GM12892 (cell line): ENCODE measurements around the gene RPS16.

Experiments
- DNase-seq: peaks from one replicate; pipeline ENCODE4 v3.0.0; 2011; ENCODE audit not compliant: insufficient read length
- FAIRE-seq: peaks from 2 replicates; lab custom pipeline; 2011; peaks lifted over from hg19 to GRCh38; lab: Jason Lieb, UNC
- POLR2A ChIP-seq: IDR thresholded peaks from 2 replicates; pipeline ENCODE4 v1.6.1; 2011; ENCODE audit warnings: low read depth, low read length, control low read depth
- POLR2AphosphoS5 ChIP-seq: IDR thresholded peaks from 2 replicates; pipeline ENCODE4 v1.6.1; 2011; ENCODE audit warnings: low read depth, low read length, control low read depth
- TAF1 ChIP-seq: IDR thresholded peaks from 2 replicates; pipeline ENCODE4 v1.6.1; 2011; ENCODE audit warnings: low read depth, mild to moderate bottlenecking, control low read depth, low read length, borderline replicate concordance

RPS16 gene

GRCh38 chr19:39407660-39408391 is 27.9 kb downstream of the RPS16 start:
- FAIRE-seq: peak; percentile 48
- DNase-seq: no peak
- TF ChIP-seq POLR2A (peak; percentile 61; the same call in 1 of the 2 replicates), TAF1 (0 out of 2 replicates have a peak, but pooled peaks have one; percentile 21), POLR2AphosphoS5 (peak; percentile 57; the same call in 1 of the 2 replicates)

- DNase-seq (no peak), FAIRE-seq (no peak)
- TF ChIP-seq POLR2AphosphoS5 (no peak), TAF1 (no peak), POLR2A (no peak)
Observed at GRCh38 chr19:39407410-39407659, 28.4 kb downstream of the RPS16 start.

GRCh38 chr19:39406656-39407409 is 28.9 kb downstream of the RPS16 start, which contains the start of gene ZFP36:
Gene ZFP36, plus strand, starts transcription at chr19:39406847. Its CDS starts 58 bp downstream, at chr19:39406905.
- FAIRE-seq (no peak), DNase-seq (peak; percentile 75)
- peak; percentile 60; the same call in 1 of the 2 replicates for TF ChIP-seq TAF1
- peak; percentile 98 for TF ChIP-seq POLR2A
- peak; percentile 99 for TF ChIP-seq POLR2AphosphoS5

GRCh38 chr19:39405958-39406655 is 29.6 kb downstream of the RPS16 start:
- FAIRE-seq: peak; percentile 80
- DNase-seq: no peak
- no peak for TF ChIP-seq POLR2AphosphoS5
- TF ChIP-seq POLR2A: no peak
- no peak for TF ChIP-seq TAF1

- no peak for TF ChIP-seq POLR2A
- no peak for TF ChIP-seq TAF1
- no peak for TF ChIP-seq POLR2AphosphoS5
- no peak for DNase-seq
- no peak for FAIRE-seq
Observed at GRCh38 chr19:39405261-39405957, 30.3 kb downstream of the RPS16 start.

- DNase-seq (peak; percentile 70), FAIRE-seq (peak; percentile 82)
- TF ChIP-seq POLR2AphosphoS5: no peak
- 0 out of 2 replicates have a peak, but pooled peaks have one; percentile 15 for TF ChIP-seq TAF1
- peak; percentile 57; the same call in 1 of the 2 replicates for TF ChIP-seq POLR2A
Observed at GRCh38 chr19:39403331-39404312, 32.1 kb downstream of the RPS16 start.

- peak; percentile 65 for DNase-seq
- TF ChIP-seq POLR2AphosphoS5: peak; percentile 49; the same call in 1 of the 2 replicates
- peak; percentile 66 for TF ChIP-seq POLR2A
- 0 out of 2 replicates have a peak, but pooled peaks have one; percentile 45 for TF ChIP-seq TAF1
- peak; percentile 95 for FAIRE-seq
Observed at GRCh38 chr19:39402346-39403300, 33.1 kb downstream of the RPS16 start.

- FAIRE-seq (no peak), DNase-seq (no peak)
- TF ChIP-seq POLR2A (no peak), POLR2AphosphoS5 (0 out of 2 replicates have a peak, but pooled peaks have one; percentile 47), TAF1 (peak; percentile 53; the same call in 1 of the 2 replicates)
Observed at GRCh38 chr19:39401549-39402345, 34.0 kb downstream of the RPS16 start.

- TF ChIP-seq POLR2AphosphoS5 (no peak), POLR2A (no peak), TAF1 (no peak)
- FAIRE-seq (no peak), DNase-seq (no peak)
Observed at GRCh38 chr19:39401070-39401548, 34.6 kb downstream of the RPS16 start.
